ENCODE results near the gene SPPL2B.
A peak's percentile ranks its signal among the peaks of the same experiment; 100 is the strongest.
"Not testable (repeated sequence)": the region's sequence is repeated elsewhere in the genome, so short reads cannot be mapped to it uniquely, and the experiment has no call there.

The SPPL2B gene

GRCh38 chr19:2328401-2329148 is at the start of gene SPPL2B, which contains the start of gene LSM7:
SPPL2B (plus strand) TSS chr19:2328684; CDS start chr19:2328710, 26 bp downstream.
LSM7 (minus strand) TSS chr19:2328586; CDS start chr19:2328566, 20 bp downstream.
- DNase-seq (ENCODE audit: insufficient read length, low spot score) (peak; percentile 97), FAIRE-seq (peak; percentile 80)

- DNase-seq (ENCODE audit: insufficient read length, low spot score), result no peak
- FAIRE-seq, result no peak
Measured at GRCh38 chr19:2280633-2281264, 47.7 kb upstream of the SPPL2B start.

- DNase-seq (ENCODE audit: insufficient read length, low spot score), result not testable (repeated sequence)
Measured at GRCh38 chr19:2281265-2282061, 47.0 kb upstream of the SPPL2B start.

GRCh38 chr19:2282062-2282861 is 46.2 kb upstream of the SPPL2B start, which contains the start of gene PEAK3:
PEAK3 (minus strand) TSS chr19:2282175; CDS start chr19:2280931, 1,244 bp downstream.
- FAIRE-seq (peak; percentile 68), DNase-seq (ENCODE audit: insufficient read length, low spot score) (peak; percentile 44)

More at GRCh38 chr19:2281265-2282061, 47.0 kb upstream of the SPPL2B start:
- FAIRE-seq, result not testable (repeated sequence)

GRCh38 chr19:2282862-2283237 is 45.6 kb upstream of the SPPL2B start:
- no peak for DNase-seq (ENCODE audit: insufficient read length, low spot score)
- FAIRE-seq, result no peak

- FAIRE-seq (no peak), DNase-seq (ENCODE audit: insufficient read length, low spot score) (no peak)
Measured at GRCh38 chr19:2283835-2284507, 44.5 kb upstream of the SPPL2B start.

GRCh38 chr19:2286402-2287140 is 41.9 kb upstream of the SPPL2B start:
- DNase-seq (ENCODE audit: insufficient read length, low spot score), result no peak
- no peak for FAIRE-seq

- no peak for DNase-seq (ENCODE audit: insufficient read length, low spot score)
- FAIRE-seq, result no peak
Measured at GRCh38 chr19:2287585-2288337, 40.7 kb upstream of the SPPL2B start.

GRCh38 chr19:2288338-2288817 is 40.1 kb upstream of the SPPL2B start:
- no peak for FAIRE-seq

GRCh38 chr19:2288818-2289713 is 39.4 kb upstream of the SPPL2B start:
- FAIRE-seq (no peak), DNase-seq (ENCODE audit: insufficient read length, low spot score) (no peak)

More at GRCh38 chr19:2288338-2288817, 40.1 kb upstream of the SPPL2B start:
- DNase-seq (ENCODE audit: insufficient read length, low spot score), result no peak

- no peak for FAIRE-seq
- no peak for DNase-seq (ENCODE audit: insufficient read length, low spot score)
Measured at GRCh38 chr19:2289714-2290435, 38.6 kb upstream of the SPPL2B start.

GRCh38 chr19:2290441-2291184 is 37.9 kb upstream of the SPPL2B start:
- DNase-seq (ENCODE audit: insufficient read length, low spot score), result no peak
- no peak for FAIRE-seq

GRCh38 chr19:2291185-2291751 is 37.2 kb upstream of the SPPL2B start:
- DNase-seq (ENCODE audit: insufficient read length, low spot score), result no peak
- FAIRE-seq, result no peak

- DNase-seq (ENCODE audit: insufficient read length, low spot score), result no peak
- FAIRE-seq, result no peak
Measured at GRCh38 chr19:2294687-2295335, 33.7 kb upstream of the SPPL2B start.

GRCh38 chr19:2296141-2296540 is 32.3 kb upstream of the SPPL2B start:
- FAIRE-seq (no peak), DNase-seq (ENCODE audit: insufficient read length, low spot score) (no peak)

Measured in HTR-8/SVneo (cell line).